Activated CD8-positive, alpha-beta T cell treated with anti-CD3 and anti-CD28 coated beads, Interleukin-2, amount 10 ng/mL, durations not matched to agents 7 days and 5 days (primary cell): Measurements from ENCODE around the gene ARHGAP18. TPM values are rescaled to one million over a fixed set of nuclear protein-coding genes. Genes with fewer than 3 reads are reported as not detected.

Source experiments
- ATAC-seq: fragments of 150-1000 bp; cut with Tn5 transposase; one replicate; pipeline ENCODE4 v1.10.0; 2021; ENCODE audit warnings: moderate library complexity
- CTCF ChIA-PET: fragments of 350-600 bp; sonication (Branson Sonifier 250); formaldehyde crosslinking; loops from one replicate; lab custom pipeline; 2021; ENCODE audit warnings: antibody characterized with exemption; lab: Charles Lee
- POLR2A ChIA-PET: fragments of 350-600 bp; sonication (Branson Sonifier 250); formaldehyde crosslinking; loops from one replicate; lab custom pipeline; 2021; ENCODE audit warnings: antibody characterized with exemption; lab: Charles Lee
- DNase-seq: peaks from one replicate; pipeline ENCODE4 v3.0.0-alpha.2; 2020
- H3K27ac Mint-ChIP-seq: one replicate; pipeline ENCODE4 v1.8.0; 2021; ENCODE audit warnings: mild to moderate bottlenecking, mixed read lengths
- H3K27me3 Mint-ChIP-seq: one replicate; pipeline ENCODE4 v1.8.0; 2021; ENCODE audit warnings: low read depth, mixed read lengths
- H3K36me3 Mint-ChIP-seq: one replicate; pipeline ENCODE4 v1.8.0; 2021; ENCODE audit warnings: low read depth, mixed read lengths
- H3K4me1 Mint-ChIP-seq: one replicate; pipeline ENCODE4 v1.8.0; 2021; ENCODE audit warnings: low read depth, mixed read lengths
- H3K4me3 Mint-ChIP-seq: one replicate; pipeline ENCODE4 v1.8.0; 2021; ENCODE audit warnings: mild to moderate bottlenecking, mixed read lengths
- H3K9me3 Mint-ChIP-seq: one replicate; pipeline ENCODE4 v1.8.0; 2022; ENCODE audit warnings: mixed read lengths; ENCODE audit not compliant: insufficient read depth
- total RNA-seq, 2 experiments: library from RNA; stranded (reverse); gene quantifications; one replicate each; pipeline ENCODE4 v1.2.3, GENCODE V29; 2021

The ARHGAP18 gene
- total RNA-seq = 10 to 100 TPM; 11.9 to 12.1 TPM

GRCh38 chr6:129709769-129710449, at the start of gene ARHGAP18:
Gene ARHGAP18 (minus strand): TSS chr6:129710177. CDS start chr6:129710136, 41 bp downstream.
- peak within 1 kb of the TSS; percentile 86 for H3K27ac Mint-ChIP-seq
- DNase-seq (peak; percentile 83), ATAC-seq (peak; percentile 98)
- peaks cover 48% of the 10 kb centered on the region for H3K4me1 Mint-ChIP-seq
- ChIA-PET CTCF (interaction anchor here (0.7 to 2.8 kb wide), 14 partner anchors 10 to 312 kb away, joined by 3 to 12 read pairs (median 6); no protein-coding TSS in a partner anchor), POLR2A (interaction anchor here (0.9 to 3.0 kb wide), 6 partner anchors 8 to 210 kb away, joined by 3 to 13 read pairs (median 4); no protein-coding TSS in a partner anchor)
- no peaks in the 10 kb centered on the region for H3K27me3 Mint-ChIP-seq
- H3K9me3 Mint-ChIP-seq = no peaks in the 10 kb centered on the region
- H3K4me3 Mint-ChIP-seq = peak within 1 kb of the TSS; percentile 96
- H3K36me3 Mint-ChIP-seq = peaks cover 17% of the 10 kb centered on the region

- DNase-seq (no peak), ATAC-seq (no peak)
- POLR2A ChIA-PET = no interaction called here
- Mint-ChIP-seq H3K9me3 (no peaks in the 10 kb centered on the region), H3K4me3 (no peak overlapping the region), H3K27me3 (peaks cover 5% of the 10 kb centered on the region), H3K36me3 (no peaks in the 10 kb centered on the region), H3K27ac (no peak overlapping the region), H3K4me1 (peaks cover 13% of the 10 kb centered on the region)
- CTCF ChIA-PET = interaction anchor here (1.4 to 3.7 kb wide), 2 partner anchors 19 to 158 kb away, joined by 5 to 14 read pairs; no protein-coding TSS in a partner anchor
These were observed 45.8 kb upstream of the ARHGAP18 start for GRCh38 chr6:129755787-129756186.

GRCh38 chr6:129754750-129755149, 44.8 kb upstream of the ARHGAP18 start:
- Mint-ChIP-seq H3K27me3 (no peaks in the 10 kb centered on the region), H3K4me1 (peaks cover 22% of the 10 kb centered on the region), H3K36me3 (no peaks in the 10 kb centered on the region), H3K4me3 (no peak overlapping the region), H3K9me3 (no peaks in the 10 kb centered on the region), H3K27ac (no peak overlapping the region)
- DNase-seq = no peak
- ChIA-PET POLR2A (no interaction called here), CTCF (interaction anchor here (0.8 to 1.4 kb wide), 3 partner anchors 20 to 255 kb away, joined by 3 to 5 read pairs (median 3); no protein-coding TSS in a partner anchor)
- no peak for ATAC-seq

GRCh38 chr6:129753422-129753821, 43.4 kb upstream of the ARHGAP18 start:
- Mint-ChIP-seq H3K4me1 (peaks cover 35% of the 10 kb centered on the region), H3K9me3 (no peaks in the 10 kb centered on the region), H3K27me3 (no peaks in the 10 kb centered on the region), H3K36me3 (no peaks in the 10 kb centered on the region), H3K27ac (no peak overlapping the region), H3K4me3 (no peak overlapping the region)
- ChIA-PET POLR2A (no interaction called here), CTCF (interaction anchor here (1.0 kb wide), 1 partner anchor 268 kb away, joined by 3 read pairs; no protein-coding TSS in a partner anchor)
- DNase-seq (no peak), ATAC-seq (no peak)

GRCh38 chr6:129751384-129751783, 41.4 kb upstream of the ARHGAP18 start:
- H3K9me3 Mint-ChIP-seq = no peaks in the 10 kb centered on the region
- ChIA-PET POLR2A (no interaction called here), CTCF (interaction anchor here (0.7 to 0.8 kb wide), 2 partner anchors 52 to 1928 kb away, joined by 3 read pairs; no protein-coding TSS in a partner anchor)
- peaks cover 4% of the 10 kb centered on the region for H3K36me3 Mint-ChIP-seq
- H3K4me3 Mint-ChIP-seq = no peak overlapping the region
- no peak for DNase-seq
- H3K27me3 Mint-ChIP-seq = no peaks in the 10 kb centered on the region
- H3K4me1 Mint-ChIP-seq = peaks cover 44% of the 10 kb centered on the region
- peak overlapping the region; percentile 48 for H3K27ac Mint-ChIP-seq
- ATAC-seq = no peak

GRCh38 chr6:129750360-129750759, 40.4 kb upstream of the ARHGAP18 start:
- peak overlapping the region; percentile 60 for H3K4me3 Mint-ChIP-seq
- peak overlapping the region; percentile 91 for H3K27ac Mint-ChIP-seq
- ChIA-PET POLR2A (interaction anchor here (1.0 kb wide), 1 partner anchor 78 kb away, joined by 3 read pairs; no protein-coding TSS in a partner anchor), CTCF (interaction anchor here (0.9 to 5.0 kb wide), 17 partner anchors 10 to 271 kb away, joined by 3 to 40 read pairs (median 5); no protein-coding TSS in a partner anchor)
- H3K9me3 Mint-ChIP-seq = no peaks in the 10 kb centered on the region
- ATAC-seq = no peak
- no peak for DNase-seq
- H3K4me1 Mint-ChIP-seq = peaks cover 44% of the 10 kb centered on the region
- H3K27me3 Mint-ChIP-seq = no peaks in the 10 kb centered on the region
- H3K36me3 Mint-ChIP-seq = peaks cover 4% of the 10 kb centered on the region

- ChIA-PET CTCF (interaction anchor here (0.7 to 5.0 kb wide), 19 partner anchors 9 to 272 kb away, joined by 3 to 40 read pairs (median 4); no protein-coding TSS in a partner anchor), POLR2A (interaction anchor here (1.0 kb wide), 1 partner anchor 77 kb away, joined by 3 read pairs; no protein-coding TSS in a partner anchor)
- H3K4me3 Mint-ChIP-seq = peak overlapping the region; percentile 60
- ATAC-seq (peak; percentile 41), DNase-seq (peak; percentile 50)
- H3K36me3 Mint-ChIP-seq = peaks cover 4% of the 10 kb centered on the region
- peaks cover 45% of the 10 kb centered on the region for H3K4me1 Mint-ChIP-seq
- H3K27ac Mint-ChIP-seq = peak overlapping the region; percentile 91
- H3K9me3 Mint-ChIP-seq = no peaks in the 10 kb centered on the region
- no peaks in the 10 kb centered on the region for H3K27me3 Mint-ChIP-seq
These were observed 39.8 kb upstream of the ARHGAP18 start for GRCh38 chr6:129749749-129750120.

- ATAC-seq (peak; percentile 2), DNase-seq (no peak)
- Mint-ChIP-seq H3K27ac (peak overlapping the region; percentile 91), H3K36me3 (peaks cover 4% of the 10 kb centered on the region), H3K4me3 (peak overlapping the region; percentile 60), H3K27me3 (no peaks in the 10 kb centered on the region), H3K4me1 (peaks cover 51% of the 10 kb centered on the region), H3K9me3 (no peaks in the 10 kb centered on the region)
- ChIA-PET CTCF (interaction anchor here (0.7 to 5.0 kb wide), 24 partner anchors 8 to 272 kb away, joined by 3 to 40 read pairs (median 4); no protein-coding TSS in a partner anchor), POLR2A (interaction anchor here (1.0 kb wide), 2 partner anchors 65 to 76 kb away, joined by 3 read pairs; no protein-coding TSS in a partner anchor)
These were observed 39.1 kb upstream of the ARHGAP18 start for GRCh38 chr6:129748901-129749748.

- H3K4me1 Mint-ChIP-seq = peaks cover 57% of the 10 kb centered on the region
- H3K27ac Mint-ChIP-seq = peak overlapping the region; percentile 91
- CTCF ChIA-PET = interaction anchor here (0.7 to 5.0 kb wide), 15 partner anchors 10 to 273 kb away, joined by 3 to 40 read pairs (median 6); no protein-coding TSS in a partner anchor
These were observed 38.4 kb upstream of the ARHGAP18 start for GRCh38 chr6:129748212-129748900.

GRCh38 chr6:129747588-129748112, 37.7 kb upstream of the ARHGAP18 start:
- ChIA-PET POLR2A (no interaction called here), CTCF (interaction anchor here (0.7 to 5.0 kb wide), 11 partner anchors 10 to 274 kb away, joined by 3 to 40 read pairs (median 6); no protein-coding TSS in a partner anchor)
- Mint-ChIP-seq H3K9me3 (no peaks in the 10 kb centered on the region), H3K4me3 (peak overlapping the region; percentile 60), H3K27me3 (no peaks in the 10 kb centered on the region), H3K4me1 (peaks cover 61% of the 10 kb centered on the region), H3K36me3 (peaks cover 4% of the 10 kb centered on the region), H3K27ac (peak overlapping the region; percentile 91)
- no peak for ATAC-seq
- DNase-seq = no peak

More at GRCh38 chr6:129748212-129748900, 38.4 kb upstream of the ARHGAP18 start:
- H3K36me3 Mint-ChIP-seq = peaks cover 4% of the 10 kb centered on the region
- ATAC-seq = peak; percentile 94
- peak; percentile 77 for DNase-seq
- peak overlapping the region; percentile 60 for H3K4me3 Mint-ChIP-seq
- POLR2A ChIA-PET = interaction anchor here (0.6 to 1.0 kb wide), 3 partner anchors 64 to 134 kb away, joined by 3 to 5 read pairs (median 3); no protein-coding TSS in a partner anchor
- H3K27me3 Mint-ChIP-seq = no peaks in the 10 kb centered on the region
- no peaks in the 10 kb centered on the region for H3K9me3 Mint-ChIP-seq
